Endothelial cell of umbilical vein (primary cell): ENCODE results near the gene TSPYL1. TPM values are rescaled to one million over a fixed set of nuclear protein-coding genes. Genes with fewer than 3 reads are reported as not detected.

Experiments used
- BruUV-seq: library from RNA; stranded (reverse); fragments of 400-500 nt; replicated peaks from 2 replicates; lab custom pipeline; 2021; lab: Mats Ljungman, UMichigan
- CTCF ChIA-PET: fragments of 300-600, 350-600 bp; sonication (Branson Sonifier 250); formaldehyde crosslinking; loops from one replicate; lab custom pipeline; 2021; ENCODE audit warnings: antibody characterized with exemption, inconsistent platforms; lab: Charles Lee
- POLR2A ChIA-PET: fragments of 300-600, 350-600 bp; sonication (Branson Sonifier 250); formaldehyde crosslinking; loops from one replicate; lab custom pipeline; 2021; ENCODE audit warnings: antibody characterized with exemption, inconsistent platforms; lab: Charles Lee
- DNase-seq: peaks from one replicate; pipeline ENCODE4 v3.0.0-alpha.2; 2011; ENCODE audit warnings: low read depth, low spot score
- FAIRE-seq: peaks from 2 replicates; lab custom pipeline; 2011; peaks lifted over from hg19 to GRCh38; lab: Jason Lieb, UNC
- H2AFZ ChIP-seq: 2 replicates; pipeline ENCODE4 v1.6.0; 2012; ENCODE audit warnings: low read depth, low read length, control low read depth, inconsistent platforms
- H3K27ac ChIP-seq: 2 replicates; pipeline ENCODE4 v1.5.1; 2011; ENCODE audit warnings: low read depth, mild to moderate bottlenecking, control low read depth, low read length, moderate library complexity; ENCODE audit not compliant: insufficient read depth
- H3K27me3 ChIP-seq, 2 experiments: 2 replicates each; pipeline versions ENCODE4 v1.6.0 to v1.6.1; 2011; ENCODE audit warnings: low read length in 2 of 2, mixed read lengths in 1 of 2; ENCODE audit not compliant: control insufficient read depth in 2 of 2, insufficient read depth in 2 of 2
- H3K36me3 ChIP-seq, 2 experiments: 2 replicates in 1 of 2; 3 replicates in 1 of 2; pipeline ENCODE4 v1.5.1; 2011; ENCODE audit warnings: low read length in 2 of 2, mild to moderate bottlenecking in 1 of 2, moderate library complexity in 1 of 2; ENCODE audit not compliant: control insufficient read depth in 2 of 2, insufficient read depth in 2 of 2; ENCODE audit errors: extremely low read depth in 1 of 2
- H3K4me1 ChIP-seq: 3 replicates; pipeline ENCODE4 v1.5.1; 2011; ENCODE audit warnings: mild to moderate bottlenecking, low read length; ENCODE audit not compliant: control insufficient read depth, insufficient read depth; ENCODE audit errors: extremely low read depth
- H3K4me2 ChIP-seq: 2 replicates; pipeline ENCODE4 v1.6.1; 2011; ENCODE audit warnings: low read length, control low read depth, mixed read lengths; ENCODE audit not compliant: insufficient read depth
- H3K4me3 ChIP-seq, 3 experiments: fragments of 200-600 bp in 1 of 3; sonication (generic), shearing (Covaris generic) in 1 of 3; replicated peaks in 1 of 3; 2 replicates each; pipeline ENCODE4 v1.5.1; 2011 to 2016; ENCODE audit warnings: control low read depth in 3 of 3, low read length in 3 of 3, mild to moderate bottlenecking in 2 of 3, inconsistent platforms in 1 of 3, low read depth in 1 of 3, moderate library complexity in 1 of 3; ENCODE audit not compliant: insufficient read depth in 1 of 3
- H3K79me2 ChIP-seq: 2 replicates; pipeline ENCODE4 v1.6.0; 2012; ENCODE audit warnings: low read length, inconsistent platforms; ENCODE audit not compliant: control insufficient read depth, insufficient read depth
- H3K9ac ChIP-seq: replicated peaks from 2 replicates; pipeline ENCODE3; 2011; ENCODE audit warnings: low read length, control low read depth; ENCODE audit not compliant: insufficient read depth; ENCODE audit errors: extremely low read depth
- H3K9me1 ChIP-seq: replicated peaks from 3 replicates; pipeline ENCODE4 v1.6.0; 2011; ENCODE audit warnings: mild to moderate bottlenecking, low read length; ENCODE audit not compliant: control insufficient read depth, insufficient read depth; ENCODE audit errors: extremely low read depth
- H3K9me3 ChIP-seq: replicated peaks from 2 replicates; pipeline ENCODE4 v1.5.1; 2012; ENCODE audit warnings: low read length, inconsistent platforms; ENCODE audit not compliant: control insufficient read depth, insufficient read depth
- H4K20me1 ChIP-seq: replicated peaks from 2 replicates; pipeline ENCODE3; 2011; ENCODE audit warnings: mild to moderate bottlenecking, low read length; ENCODE audit not compliant: control insufficient read depth, insufficient read depth; ENCODE audit errors: extremely low read depth
- EZH2 ChIP-seq: IDR thresholded peaks from 2 replicates; pipeline ENCODE4 v1.6.1; 2012; ENCODE audit warnings: borderline replicate concordance, low read depth, mild to moderate bottlenecking, moderate library complexity, low read length, inconsistent platforms; ENCODE audit not compliant: severe bottlenecking
- FOS ChIP-seq: IDR thresholded peaks from 2 replicates; pipeline ENCODE4 v1.6.1; 2011; ENCODE audit warnings: mild to moderate bottlenecking, low read length, moderate library complexity, borderline replicate concordance; ENCODE audit not compliant: insufficient read depth
- GATA2 ChIP-seq: IDR thresholded peaks from 2 replicates; pipeline ENCODE4 v1.7.0; 2011; ENCODE audit warnings: low read depth, mild to moderate bottlenecking, moderate library complexity, mixed read lengths, low read length; ENCODE audit not compliant: insufficient read length, insufficient read depth
- JUN ChIP-seq: IDR thresholded peaks from 2 replicates; pipeline ENCODE4 v1.6.1; 2011; ENCODE audit warnings: borderline replicate concordance, low read depth; ENCODE audit not compliant: insufficient read length, insufficient read depth
- MAX ChIP-seq: IDR thresholded peaks from 2 replicates; pipeline ENCODE4 v1.6.1; 2011; ENCODE audit not compliant: insufficient read depth, insufficient read length
- MYC ChIP-seq: IDR thresholded peaks from one replicate; pipeline ENCODE4 v1.6.1; 2011; ENCODE audit warnings: mild to moderate bottlenecking, low read depth, low read length
- POLR2A ChIP-seq: IDR thresholded peaks from 2 replicates; pipeline ENCODE4 v1.6.1; 2012; ENCODE audit warnings: low read depth, mild to moderate bottlenecking, control low read depth, low read length
- POLR2AphosphoS5 ChIP-seq: IDR thresholded peaks from 2 replicates; pipeline ENCODE4 v1.6.1; 2012; ENCODE audit warnings: low read depth, mild to moderate bottlenecking, control low read depth, low read length, moderate library complexity; ENCODE audit not compliant: insufficient read depth
- dilution Hi-C: fragments of 300-500 bp; cut with MboI; formaldehyde crosslinking; loops from one replicate; pipeline ENCODE4 v1.15.0; 2019; ENCODE audit warnings: low sequenced_read_pairs; ENCODE audit not compliant: extremely low pct_ligation_motif_present
- intact Hi-C: fragments of 100-400 bp; cut with micrococcal nuclease; formaldehyde crosslinking; loops from one replicate; pipeline ENCODE4 v1.10.0; 2022
- polyA plus RNA-seq, 4 experiments: library from polyadenylated mRNA; depleted of rRNA in 3 of 4; stranded (reverse) in 3 of 4; unstranded in 1 of 4; fragments of >200 nt; gene quantifications; 2 replicates each; pipeline versions ENCODE4 v1.2.1 to v1.2.3, GENCODE V29; 2011 to 2012; ENCODE audit warnings: missing spikeins in 1 of 4
- total RNA-seq: library from RNA; stranded (reverse); gene quantifications from 2 replicates; pipeline ENCODE4 v1.2.3, GENCODE V29; 2021
- TF ChIP-seq, protein P1 (sequence below), 2 donors: IDR thresholded peaks; 1 replicate in 1 of 2; 2 replicates in 1 of 2; pipeline ENCODE4 v1.5.1; 2011; ENCODE audit warnings: low read length in 2 of 2, mild to moderate bottlenecking in 2 of 2, moderate library complexity in 2 of 2, control low read depth in 1 of 2, inconsistent platforms in 1 of 2, low read depth in 1 of 2; ENCODE audit not compliant: insufficient read depth in 1 of 2; ENCODE audit errors: extremely low read depth in 1 of 2

The TSPYL1 gene
- total and polyA plus RNA-seq, 2 donors (not counting 3 experiments of a cell fraction or from before 2014, with no cell fraction given): 32.1 to 54.5 TPM

DNA sequence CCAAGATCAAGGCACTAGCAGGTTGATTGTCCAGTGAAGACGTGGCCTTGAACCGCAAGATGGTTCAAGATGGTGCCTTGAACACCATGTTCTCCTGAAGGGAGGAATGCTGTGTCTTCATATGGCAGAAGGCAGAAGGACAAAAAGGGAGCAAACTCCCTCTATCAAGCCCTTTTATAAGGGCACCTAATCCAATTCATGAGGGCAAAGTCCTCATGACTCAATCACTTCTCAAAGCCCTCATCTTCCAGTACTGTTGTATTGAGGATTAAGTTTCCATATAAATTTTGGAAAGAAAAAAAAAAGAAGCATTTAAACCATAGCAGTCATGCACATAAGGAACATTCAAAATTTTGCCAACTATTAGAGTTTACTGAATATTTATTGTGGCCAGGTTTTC, 29.9 kb upstream of the TSPYL1 start:
- Histone ChIP-seq H3K9ac (no peak overlapping the region), H3K9me1 (peaks cover 2% of the 10 kb centered on the region), H3K27ac (no peak overlapping the region), H3K27me3 (no peaks in the 10 kb centered on the region), H3K36me3 (no peaks in the 10 kb centered on the region), H3K79me2 (no peaks in the 10 kb centered on the region), H3K4me3 (no peak overlapping the region), H2AFZ (no peak overlapping the region), H3K4me2 (no peak overlapping the region), H3K4me1 (peaks cover 13% of the 10 kb centered on the region), H4K20me1 (no peaks in the 10 kb centered on the region), H3K9me3 (no peaks in the 10 kb centered on the region)
- BruUV-seq: no TSS peak
- FAIRE-seq (no peak), DNase-seq (no peak)
- ChIA-PET CTCF (no interaction called here), POLR2A (no interaction called here)
- intact Hi-C loops: no loop called here
- TF ChIP-seq JUN: no peak
- TF ChIP-seq GATA2: no peak
- no peak for TF ChIP-seq MAX
- no peak for TF ChIP-seq FOS
- TF ChIP-seq MYC: no peak
- TF ChIP-seq, protein P1, sequence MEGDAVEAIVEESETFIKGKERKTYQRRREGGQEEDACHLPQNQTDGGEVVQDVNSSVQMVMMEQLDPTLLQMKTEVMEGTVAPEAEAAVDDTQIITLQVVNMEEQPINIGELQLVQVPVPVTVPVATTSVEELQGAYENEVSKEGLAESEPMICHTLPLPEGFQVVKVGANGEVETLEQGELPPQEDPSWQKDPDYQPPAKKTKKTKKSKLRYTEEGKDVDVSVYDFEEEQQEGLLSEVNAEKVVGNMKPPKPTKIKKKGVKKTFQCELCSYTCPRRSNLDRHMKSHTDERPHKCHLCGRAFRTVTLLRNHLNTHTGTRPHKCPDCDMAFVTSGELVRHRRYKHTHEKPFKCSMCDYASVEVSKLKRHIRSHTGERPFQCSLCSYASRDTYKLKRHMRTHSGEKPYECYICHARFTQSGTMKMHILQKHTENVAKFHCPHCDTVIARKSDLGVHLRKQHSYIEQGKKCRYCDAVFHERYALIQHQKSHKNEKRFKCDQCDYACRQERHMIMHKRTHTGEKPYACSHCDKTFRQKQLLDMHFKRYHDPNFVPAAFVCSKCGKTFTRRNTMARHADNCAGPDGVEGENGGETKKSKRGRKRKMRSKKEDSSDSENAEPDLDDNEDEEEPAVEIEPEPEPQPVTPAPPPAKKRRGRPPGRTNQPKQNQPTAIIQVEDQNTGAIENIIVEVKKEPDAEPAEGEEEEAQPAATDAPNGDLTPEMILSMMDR (IDR thresholded peaks at IDR 0.05; ENCODE audit: extremely low read depth in 1 of 2, insufficient read depth in 1 of 2, low read depth in 1 of 2, low read length in 2 of 2): no peak
- no peak for TF ChIP-seq EZH2
- no peak for TF ChIP-seq POLR2A
- no peak for TF ChIP-seq POLR2AphosphoS5
- dilution Hi-C loops: no loop called here
